ENCODE results near the gene SIPA1L3.

DNA sequence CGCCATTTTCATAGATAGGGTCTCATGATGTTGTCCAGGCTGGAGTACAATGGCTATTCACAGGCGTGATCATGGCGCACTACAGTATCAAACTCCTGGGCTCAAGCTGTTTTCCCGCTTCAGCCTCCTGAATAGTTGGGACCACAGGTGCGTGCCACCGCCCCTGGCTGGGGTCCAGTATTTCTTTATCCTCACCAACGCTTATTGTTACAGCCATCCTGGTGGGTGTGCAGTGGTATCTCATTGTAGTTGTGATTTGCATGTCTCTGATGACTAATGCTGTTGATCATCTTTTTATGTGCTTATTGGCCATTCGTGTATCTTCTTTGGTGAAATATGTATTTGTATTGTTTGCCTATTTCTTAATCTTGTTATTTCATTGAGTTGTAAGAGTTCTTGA, 49.0 kb downstream of the SIPA1L3 start:
- TF ChIP-seq REPIN1 (CRISPR knock-in tag; IDR thresholded peaks at IDR 0.05; ENCODE audit: borderline replicate concordance, low read depth) (no peak), POLR2AphosphoS5 (IDR thresholded peaks at IDR 0.05; ENCODE audit: low read depth, low read length) (no peak), ZHX2 (IDR thresholded peaks at IDR 0.05; ENCODE audit: low read depth) (no peak), ZHX2 (CRISPR knock-in tag; IDR thresholded peaks at IDR 0.05; ENCODE audit: borderline replicate concordance) (no peak), EZH2 (conservative IDR thresholded peaks at IDR 0.05; ENCODE audit: low read depth, low read length) (no peak), MTA3 (CRISPR knock-in tag; IDR thresholded peaks at IDR 0.05) (no peak), BCL6 (CRISPR knock-in tag; IDR thresholded peaks at IDR 0.05) (no peak), ZNF468 (CRISPR knock-in tag; IDR thresholded peaks at IDR 0.05) (no peak), GABPB1 (CRISPR knock-in tag; IDR thresholded peaks at IDR 0.05) (no peak), CHCHD3 (CRISPR knock-in tag; IDR thresholded peaks at IDR 0.05) (no peak)
- TF ChIP-seq, protein P1, sequence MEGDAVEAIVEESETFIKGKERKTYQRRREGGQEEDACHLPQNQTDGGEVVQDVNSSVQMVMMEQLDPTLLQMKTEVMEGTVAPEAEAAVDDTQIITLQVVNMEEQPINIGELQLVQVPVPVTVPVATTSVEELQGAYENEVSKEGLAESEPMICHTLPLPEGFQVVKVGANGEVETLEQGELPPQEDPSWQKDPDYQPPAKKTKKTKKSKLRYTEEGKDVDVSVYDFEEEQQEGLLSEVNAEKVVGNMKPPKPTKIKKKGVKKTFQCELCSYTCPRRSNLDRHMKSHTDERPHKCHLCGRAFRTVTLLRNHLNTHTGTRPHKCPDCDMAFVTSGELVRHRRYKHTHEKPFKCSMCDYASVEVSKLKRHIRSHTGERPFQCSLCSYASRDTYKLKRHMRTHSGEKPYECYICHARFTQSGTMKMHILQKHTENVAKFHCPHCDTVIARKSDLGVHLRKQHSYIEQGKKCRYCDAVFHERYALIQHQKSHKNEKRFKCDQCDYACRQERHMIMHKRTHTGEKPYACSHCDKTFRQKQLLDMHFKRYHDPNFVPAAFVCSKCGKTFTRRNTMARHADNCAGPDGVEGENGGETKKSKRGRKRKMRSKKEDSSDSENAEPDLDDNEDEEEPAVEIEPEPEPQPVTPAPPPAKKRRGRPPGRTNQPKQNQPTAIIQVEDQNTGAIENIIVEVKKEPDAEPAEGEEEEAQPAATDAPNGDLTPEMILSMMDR (CRISPR knock-in tag; IDR thresholded peaks at IDR 0.05), result no peak
